ENCODE measurements around the gene BCOR. TPM values are rescaled to one million over a fixed set of nuclear protein-coding genes. Genes with fewer than 3 reads are reported as not detected.

The BCOR gene
- total and polyA plus RNA-seq, 2 of the 13 experiments (the other 11 are each of a cell fraction or from before 2014, with no cell fraction given) = 14.3 to 15.2 TPM

GRCh38 chrX:40004921-40005291 lies 92.9 kb downstream of the BCOR start:
- Histone ChIP-seq H3K4me3 (replicated peaks in 1 of 3; ENCODE audit: insufficient read depth in 1 of 3, low read depth in 2 of 3, low read length in 3 of 3) (no peak overlapping the region), H3K4me2 (ENCODE audit: low read depth, low read length) (no peak overlapping the region)

More at GRCh38 chrX:40004921-40005291, 92.9 kb downstream of the BCOR start:
- ChIA-PET CTCF (ENCODE audit: low intra/inter-chr PET ratio, low total read pairs) (no interaction called here), POLR2A (no interaction called here)
- intact Hi-C loops (cut with micrococcal nuclease; ENCODE audit: unreplicated experiment) = no loop called here
- in situ Hi-C loops (cut with HindIII; ENCODE audit: extremely low pct_ligation_motif_present, low pct_unique_long_range_greater_than_20kb) = no loop called here
- ATAC-seq (no peak), DNase-seq (ENCODE audit: low spot score) (no peak), FAIRE-seq (no peak)
- H2AFZ ChIP-seq (ENCODE audit: low read length) = no peak overlapping the region
- no TSS peak for BruUV-seq (replicated peaks)
- H3K27ac ChIP-seq (ENCODE audit: extremely low read length, insufficient read depth, low read length) = no peak overlapping the region
- no peaks in the 10 kb centered on the region for H3K27me3 ChIP-seq (ENCODE audit: control insufficient read depth in 1 of 2, insufficient read depth in 2 of 2, low read length in 2 of 2)
- no peaks in the 10 kb centered on the region for H3K36me3 ChIP-seq (replicated peaks in 1 of 2; ENCODE audit: control insufficient read depth in 1 of 2, insufficient read depth in 2 of 2, low read length in 2 of 2)
- H3K9me3 ChIP-seq (ENCODE audit: low read length) = no peaks in the 10 kb centered on the region
- no peak overlapping the region for H3K9ac ChIP-seq (ENCODE audit: insufficient read depth, low read depth, low read length)
- no peaks in the 10 kb centered on the region for H4K20me1 ChIP-seq (ENCODE audit: insufficient read depth, low read length)
- TF ChIP-seq RAD51 (IDR thresholded peaks at IDR 0.05; ENCODE audit: borderline replicate concordance) (no peak), MLX (CRISPR knock-in tag; IDR thresholded peaks at IDR 0.05) (no peak), ZNF770 (CRISPR knock-in tag; IDR thresholded peaks at IDR 0.05) (no peak), POLR2G (IDR thresholded peaks at IDR 0.05; ENCODE audit: low read depth, low read length) (no peak), TEAD3 (CRISPR knock-in tag; optimal IDR thresholded peaks at IDR 0.05; ENCODE audit: borderline replicate concordance) (no peak), AGO1 (IDR thresholded peaks at IDR 0.05; ENCODE audit: low read depth, low read length, poor library complexity, severe bottlenecking) (no peak), ZNF282 (IDR thresholded peaks at IDR 0.05; ENCODE audit: partially characterized antibody) (no peak)
- WGBS (ENCODE audit: low lambda C conversion rate) = 100% methylated on average over 10 of the region's 16 CpGs
- peaks cover 31% of the 10 kb centered on the region for H3K4me1 ChIP-seq (ENCODE audit: insufficient read depth, low read length)
- H3K79me2 ChIP-seq (ENCODE audit: insufficient read depth, low read length) = no peaks in the 10 kb centered on the region
